C1 segment of cervical spinal cord (tissue), 14 donors: ENCODE measurements around the gene ARHGAP28.
"Not testable (repeated sequence)": the region's sequence is repeated elsewhere in the genome, so short reads cannot be mapped to it uniquely, and the experiment has no call there.

Source experiments
- DNase-seq, 14 donors: peaks; one replicate each; lab custom pipeline; 2025; lab: John Stamatoyannopoulos, UW

ARHGAP28 gene

GRCh38 chr18:6928359-6928758 is 198.8 kb downstream of the ARHGAP28 start:
- no peak for DNase-seq

- no peak for DNase-seq
Measured at GRCh38 chr18:6929370-6930102, 200.0 kb downstream of the ARHGAP28 start.

GRCh38 chr18:6934859-6935258 is 205.3 kb downstream of the ARHGAP28 start:
- DNase-seq: no peak

- no peak for DNase-seq
Measured at GRCh38 chr18:6938003-6938402, 208.5 kb downstream of the ARHGAP28 start.

GRCh38 chr18:6938403-6938802 is 208.9 kb downstream of the ARHGAP28 start:
- not testable (repeated sequence) for DNase-seq

GRCh38 chr18:6939972-6940371 is 210.5 kb downstream of the ARHGAP28 start:
- no peak for DNase-seq

GRCh38 chr18:6940451-6940850 is 210.9 kb downstream of the ARHGAP28 start:
- DNase-seq: no peak

GRCh38 chr18:6941996-6942395 is 212.5 kb downstream of the ARHGAP28 start:
- no peak for DNase-seq

- DNase-seq: no peak
Measured at GRCh38 chr18:6942742-6943141, 213.2 kb downstream of the ARHGAP28 start.

GRCh38 chr18:6943143-6943542 is 213.6 kb downstream of the ARHGAP28 start:
- no peak for DNase-seq

GRCh38 chr18:6947338-6948030 is 218.0 kb downstream of the ARHGAP28 start:
- no peak for DNase-seq

- DNase-seq: no peak
Measured at GRCh38 chr18:6948281-6949055, 219.0 kb downstream of the ARHGAP28 start.

- DNase-seq: no peak
Measured at GRCh38 chr18:6949800-6950586, 220.5 kb downstream of the ARHGAP28 start.

GRCh38 chr18:6950641-6951040 is 221.1 kb downstream of the ARHGAP28 start:
- no peak for DNase-seq

GRCh38 chr18:6951336-6952090 is 222.0 kb downstream of the ARHGAP28 start:
- no peak for DNase-seq

- no peak for DNase-seq
Measured at GRCh38 chr18:6954501-6954900, 225.0 kb downstream of the ARHGAP28 start.

GRCh38 chr18:6955304-6955703 is 225.8 kb downstream of the ARHGAP28 start:
- DNase-seq: no peak

- peak in 1 of 14 donors; percentile 8 for DNase-seq
Measured at GRCh38 chr18:6956495-6956894, 227.0 kb downstream of the ARHGAP28 start.

GRCh38 chr18:6956999-6957398 is 227.5 kb downstream of the ARHGAP28 start:
- DNase-seq: no peak

GRCh38 chr18:6959110-6959509 is 229.6 kb downstream of the ARHGAP28 start:
- DNase-seq: no peak

GRCh38 chr18:6960124-6960523 is 230.6 kb downstream of the ARHGAP28 start:
- DNase-seq: no peak
